ENCODE measurements around the gene ALDH1A2. TPM values are rescaled to one million over a fixed set of nuclear protein-coding genes. Genes with fewer than 3 reads are reported as not detected.

Gene ALDH1A2
- total RNA-seq, 1 experiment from 2014 or later, result 4.0 TPM

GRCh38 chr15:58042006-58042405, 23.5 kb downstream of the ALDH1A2 start:
- BruUV-seq (replicated peaks), result no TSS peak
- no peaks in the 10 kb centered on the region for H3K4me1 ChIP-seq (replicated peaks; ENCODE audit: insufficient read depth)
- intact Hi-C loops (cut with micrococcal nuclease; ENCODE audit: unreplicated experiment), result no loop called here
- H3F3A ChIP-seq (ENCODE audit: insufficient read depth, low read depth), result no peaks in the 10 kb centered on the region
- H3K9me3 ChIP-seq (ENCODE audit: insufficient read depth, low read depth), result no peaks in the 10 kb centered on the region
- H3K27ac ChIP-seq, result no peak overlapping the region
- H3K79me2 ChIP-seq (ENCODE audit: low read depth), result no peaks in the 10 kb centered on the region
- ChIA-PET POLR2A (ENCODE audit: unreplicated experiment) (no interaction called here), CTCF (no interaction called here)
- TF ChIP-seq EZH2 (IDR thresholded peaks at IDR 0.05; ENCODE audit: low read depth), result no peak
- TF ChIP-seq, protein P1, sequence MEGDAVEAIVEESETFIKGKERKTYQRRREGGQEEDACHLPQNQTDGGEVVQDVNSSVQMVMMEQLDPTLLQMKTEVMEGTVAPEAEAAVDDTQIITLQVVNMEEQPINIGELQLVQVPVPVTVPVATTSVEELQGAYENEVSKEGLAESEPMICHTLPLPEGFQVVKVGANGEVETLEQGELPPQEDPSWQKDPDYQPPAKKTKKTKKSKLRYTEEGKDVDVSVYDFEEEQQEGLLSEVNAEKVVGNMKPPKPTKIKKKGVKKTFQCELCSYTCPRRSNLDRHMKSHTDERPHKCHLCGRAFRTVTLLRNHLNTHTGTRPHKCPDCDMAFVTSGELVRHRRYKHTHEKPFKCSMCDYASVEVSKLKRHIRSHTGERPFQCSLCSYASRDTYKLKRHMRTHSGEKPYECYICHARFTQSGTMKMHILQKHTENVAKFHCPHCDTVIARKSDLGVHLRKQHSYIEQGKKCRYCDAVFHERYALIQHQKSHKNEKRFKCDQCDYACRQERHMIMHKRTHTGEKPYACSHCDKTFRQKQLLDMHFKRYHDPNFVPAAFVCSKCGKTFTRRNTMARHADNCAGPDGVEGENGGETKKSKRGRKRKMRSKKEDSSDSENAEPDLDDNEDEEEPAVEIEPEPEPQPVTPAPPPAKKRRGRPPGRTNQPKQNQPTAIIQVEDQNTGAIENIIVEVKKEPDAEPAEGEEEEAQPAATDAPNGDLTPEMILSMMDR (conservative IDR thresholded peaks at IDR 0.05), result no peak
- H3K9me2 ChIP-seq (ENCODE audit: insufficient read depth), result no peaks in the 10 kb centered on the region
- H3K4me2 ChIP-seq, result no peak overlapping the region
- no peak for DNase-seq
- H3K27me3 ChIP-seq (ENCODE audit: insufficient read depth, low read depth), result no peaks in the 10 kb centered on the region
- H3K4me3 ChIP-seq, result no peak overlapping the region
- H4K20me1 ChIP-seq (ENCODE audit: insufficient read depth), result no peaks in the 10 kb centered on the region
- no peak overlapping the region for H2AFZ ChIP-seq
- no peaks in the 10 kb centered on the region for H3K36me3 ChIP-seq (ENCODE audit: low read depth)

GRCh38 chr15:58040150-58040549, 25.4 kb downstream of the ALDH1A2 start:
- CTCF ChIA-PET, result interaction anchor here (0.6 kb wide), 1 partner anchor 113 kb away, joined by 3 read pairs; no protein-coding TSS in a partner anchor

DNA sequence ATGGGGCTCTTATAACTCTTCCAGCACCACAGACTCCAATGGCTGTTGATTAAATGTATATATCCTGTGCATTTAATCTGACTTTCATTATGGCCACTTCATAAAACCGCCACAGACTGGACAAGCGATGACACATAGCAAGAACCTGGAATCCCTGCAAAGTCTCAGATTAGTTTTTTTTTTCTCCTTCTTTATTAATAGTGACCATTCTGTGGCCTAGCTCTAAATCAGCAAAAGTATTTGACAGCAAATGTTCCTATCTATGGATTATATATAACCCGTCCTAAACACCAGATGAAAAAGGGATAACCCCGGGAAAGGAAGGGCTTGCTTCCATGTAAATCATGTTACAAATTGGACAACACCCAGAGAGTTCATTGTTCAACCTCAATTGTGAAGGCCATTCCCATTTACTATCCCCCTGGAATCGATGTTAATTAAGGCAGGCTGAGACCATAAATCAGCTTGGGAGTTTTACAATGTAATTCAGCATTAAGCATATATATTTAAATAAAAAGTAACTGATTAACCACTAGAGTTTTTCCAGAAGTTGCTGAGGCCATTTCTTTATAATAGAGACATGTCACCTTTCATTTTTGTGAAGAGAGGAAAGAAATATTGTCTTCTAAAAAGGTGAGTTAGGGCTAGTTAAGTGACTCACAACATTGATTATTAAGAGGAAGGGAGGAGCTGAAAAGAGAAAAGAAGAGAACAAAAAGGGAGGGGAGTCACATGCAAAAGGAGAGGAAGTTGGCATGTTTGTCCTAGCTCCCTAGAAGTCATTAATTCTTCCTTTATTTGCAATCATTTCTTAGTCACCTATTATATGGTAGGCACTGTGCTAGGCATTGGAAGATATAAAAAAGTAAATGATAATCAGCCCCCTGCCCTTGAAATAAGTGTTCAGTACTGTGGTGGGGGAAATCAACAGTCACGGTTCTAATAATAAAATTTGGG, 26.2 kb downstream of the ALDH1A2 start:
- CTCF ChIA-PET, result no interaction called here

More at GRCh38 chr15:58040150-58040549, 25.4 kb downstream of the ALDH1A2 start:
- POLR2A ChIA-PET (ENCODE audit: unreplicated experiment), result no interaction called here
- Histone ChIP-seq H3K9me3 (ENCODE audit: insufficient read depth, low read depth) (no peaks in the 10 kb centered on the region), H3K36me3 (ENCODE audit: low read depth) (no peaks in the 10 kb centered on the region), H3K4me1 (replicated peaks; ENCODE audit: insufficient read depth) (no peaks in the 10 kb centered on the region), H3K4me3 (no peak overlapping the region), H3K27me3 (ENCODE audit: insufficient read depth, low read depth) (no peaks in the 10 kb centered on the region), H3K79me2 (ENCODE audit: low read depth) (no peaks in the 10 kb centered on the region), H3K4me2 (no peak overlapping the region), H3F3A (ENCODE audit: insufficient read depth, low read depth) (no peaks in the 10 kb centered on the region), H2AFZ (no peak overlapping the region), H3K9me2 (ENCODE audit: insufficient read depth) (no peaks in the 10 kb centered on the region), H3K27ac (no peak overlapping the region), H4K20me1 (ENCODE audit: insufficient read depth) (no peaks in the 10 kb centered on the region)
- no peak for DNase-seq
- intact Hi-C loops (cut with micrococcal nuclease; ENCODE audit: unreplicated experiment), result no loop called here
- no TSS peak for BruUV-seq (replicated peaks)
- TF ChIP-seq, protein P1 (conservative IDR thresholded peaks at IDR 0.05), result no peak
- no peak for TF ChIP-seq EZH2 (IDR thresholded peaks at IDR 0.05; ENCODE audit: low read depth)

More for the DNA sequence above, 26.2 kb downstream of the ALDH1A2 start:
- Histone ChIP-seq H3K4me3 (no peak overlapping the region), H3K9me3 (ENCODE audit: insufficient read depth, low read depth) (no peaks in the 10 kb centered on the region), H3K36me3 (ENCODE audit: low read depth) (no peaks in the 10 kb centered on the region), H3K27ac (no peak overlapping the region), H3K79me2 (ENCODE audit: low read depth) (no peaks in the 10 kb centered on the region), H3K4me1 (replicated peaks; ENCODE audit: insufficient read depth) (no peaks in the 10 kb centered on the region), H3K27me3 (ENCODE audit: insufficient read depth, low read depth) (no peaks in the 10 kb centered on the region), H4K20me1 (ENCODE audit: insufficient read depth) (no peaks in the 10 kb centered on the region), H3K4me2 (no peak overlapping the region), H3K9me2 (ENCODE audit: insufficient read depth) (no peaks in the 10 kb centered on the region), H3F3A (ENCODE audit: insufficient read depth, low read depth) (no peaks in the 10 kb centered on the region), H2AFZ (no peak overlapping the region)
- TF ChIP-seq EZH2 (IDR thresholded peaks at IDR 0.05; ENCODE audit: low read depth), result no peak
- TF ChIP-seq, protein P1 (conservative IDR thresholded peaks at IDR 0.05), result no peak
- intact Hi-C loops (cut with micrococcal nuclease; ENCODE audit: unreplicated experiment), result no loop called here
- POLR2A ChIA-PET (ENCODE audit: unreplicated experiment), result no interaction called here
- BruUV-seq (replicated peaks), result no TSS peak
- DNase-seq, result no peak
